ENCODE results near the gene ADCY5.

Gene ADCY5

DNA sequence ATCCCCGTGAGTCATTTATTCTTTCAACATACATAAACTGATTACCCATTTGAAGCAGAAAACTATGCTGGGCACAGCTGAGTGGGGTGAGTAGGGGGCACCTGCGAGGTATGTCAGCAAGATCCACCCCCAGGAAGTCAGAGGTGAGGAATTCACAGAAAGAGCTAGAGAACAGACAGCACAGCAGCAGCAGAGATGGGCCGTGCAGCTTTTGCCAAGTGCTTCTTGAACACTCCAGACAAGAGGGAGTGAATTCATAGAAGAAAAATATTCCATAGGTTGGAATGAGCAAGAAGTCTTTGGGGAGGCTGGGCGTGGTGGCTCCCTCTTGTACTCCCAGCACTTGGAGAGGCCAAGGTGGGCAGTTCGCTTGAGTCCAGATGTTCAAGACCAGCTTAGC is 9.4 kb upstream of the ADCY5 start:
- Histone ChIP-seq H3K36me3 (ENCODE audit: insufficient read depth, low read length) (no peaks in the 10 kb centered on the region), H3K4me1 (ENCODE audit: control insufficient read depth, insufficient read depth, low read length, unreplicated experiment) (no peaks in the 10 kb centered on the region), H3K27me3 (ENCODE audit: insufficient read depth, low read length) (peaks cover 75% of the 10 kb centered on the region), H3K4me3 (ENCODE audit: low read depth, low read length) (no peak overlapping the region), H3K27ac (ENCODE audit: low read depth, low read length) (no peak overlapping the region), H2AFZ (ENCODE audit: low read length, unreplicated experiment) (no peak overlapping the region), H3K79me2 (ENCODE audit: control insufficient read depth, insufficient read depth, low read length, unreplicated experiment) (no peaks in the 10 kb centered on the region)

DNA sequence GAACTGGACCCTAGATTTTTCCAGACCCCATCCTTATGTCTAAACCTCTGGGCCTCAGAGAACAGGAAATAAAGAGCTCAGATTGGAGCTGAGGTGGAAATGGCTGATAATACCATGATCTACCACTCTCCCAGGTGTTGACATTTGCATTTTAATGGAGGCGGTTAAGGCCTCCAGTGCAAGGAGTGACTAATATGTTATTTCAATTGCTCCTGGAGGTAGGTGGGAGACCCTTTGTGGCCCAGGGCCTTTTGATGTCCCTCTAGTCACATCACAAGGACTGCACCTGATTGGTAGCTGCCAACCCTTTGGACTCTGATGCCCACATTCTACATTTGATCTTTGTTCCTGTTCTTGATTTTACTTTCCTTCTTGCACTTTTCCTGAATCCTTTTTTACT is 9.0 kb upstream of the ADCY5 start:
- no peak overlapping the region for H3K27ac ChIP-seq (ENCODE audit: low read depth, low read length)
- H3K27me3 ChIP-seq (ENCODE audit: insufficient read depth, low read length): peaks cover 74% of the 10 kb centered on the region
- H2AFZ ChIP-seq (ENCODE audit: low read length, unreplicated experiment): no peak overlapping the region
- H3K4me1 ChIP-seq (ENCODE audit: control insufficient read depth, insufficient read depth, low read length, unreplicated experiment): no peaks in the 10 kb centered on the region
- H3K4me3 ChIP-seq (ENCODE audit: low read depth, low read length): no peak overlapping the region
- H3K79me2 ChIP-seq (ENCODE audit: control insufficient read depth, insufficient read depth, low read length, unreplicated experiment): no peaks in the 10 kb centered on the region
- H3K36me3 ChIP-seq (ENCODE audit: insufficient read depth, low read length): no peaks in the 10 kb centered on the region

DNA sequence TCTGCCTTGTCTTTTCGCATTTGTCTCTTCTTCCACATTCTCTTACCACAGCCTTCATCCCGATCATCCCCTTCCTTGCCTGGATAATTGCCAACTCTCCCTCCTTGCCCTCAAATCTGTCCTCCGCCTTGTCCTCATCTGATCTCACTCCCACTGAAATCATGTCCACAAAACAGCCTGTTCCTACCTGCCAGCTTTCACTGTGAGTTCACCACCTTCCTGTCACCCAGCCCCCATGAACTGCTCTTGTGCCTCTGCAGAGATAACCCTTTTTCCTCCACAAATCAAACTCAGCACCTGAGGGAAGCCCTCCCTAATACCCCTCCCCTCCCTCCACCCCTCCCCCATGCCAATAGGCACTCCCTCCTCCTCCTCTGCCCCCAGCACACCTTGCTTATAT is 4.8 kb upstream of the ADCY5 start:
- no peak overlapping the region for H3K27ac ChIP-seq (ENCODE audit: low read depth, low read length)
- no peak overlapping the region for H2AFZ ChIP-seq (ENCODE audit: low read length, unreplicated experiment)
- H3K79me2 ChIP-seq (ENCODE audit: control insufficient read depth, insufficient read depth, low read length, unreplicated experiment): no peaks in the 10 kb centered on the region
- H3K27me3 ChIP-seq (ENCODE audit: insufficient read depth, low read length): peaks cover 73% of the 10 kb centered on the region
- H3K4me1 ChIP-seq (ENCODE audit: control insufficient read depth, insufficient read depth, low read length, unreplicated experiment): no peaks in the 10 kb centered on the region
- no peaks in the 10 kb centered on the region for H3K36me3 ChIP-seq (ENCODE audit: insufficient read depth, low read length)
- no peak overlapping the region for H3K4me3 ChIP-seq (ENCODE audit: low read depth, low read length)

DNA sequence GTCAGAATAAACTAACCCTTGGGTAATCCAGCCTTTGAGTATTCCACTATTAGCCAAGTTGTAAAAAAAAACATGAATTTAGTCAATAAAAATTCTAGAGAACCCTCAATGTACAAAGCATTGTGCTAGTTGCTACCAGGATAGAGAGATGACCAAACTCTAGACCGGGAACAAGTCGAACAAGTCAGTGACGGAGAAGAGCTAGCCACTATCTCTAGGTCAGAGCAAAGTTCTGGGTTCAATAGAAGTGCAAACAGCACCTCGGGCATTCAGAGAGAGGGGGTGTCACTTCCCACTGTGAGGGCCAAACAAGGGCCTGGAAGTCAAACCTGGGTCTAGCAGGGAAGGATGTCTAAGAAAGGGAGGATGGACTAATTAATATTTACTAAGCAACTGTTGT is 2.3 kb upstream of the ADCY5 start:
- Histone ChIP-seq H3K27me3 (ENCODE audit: insufficient read depth, low read length) (peaks cover 79% of the 10 kb centered on the region), H3K79me2 (ENCODE audit: control insufficient read depth, insufficient read depth, low read length, unreplicated experiment) (no peaks in the 10 kb centered on the region)

DNA sequence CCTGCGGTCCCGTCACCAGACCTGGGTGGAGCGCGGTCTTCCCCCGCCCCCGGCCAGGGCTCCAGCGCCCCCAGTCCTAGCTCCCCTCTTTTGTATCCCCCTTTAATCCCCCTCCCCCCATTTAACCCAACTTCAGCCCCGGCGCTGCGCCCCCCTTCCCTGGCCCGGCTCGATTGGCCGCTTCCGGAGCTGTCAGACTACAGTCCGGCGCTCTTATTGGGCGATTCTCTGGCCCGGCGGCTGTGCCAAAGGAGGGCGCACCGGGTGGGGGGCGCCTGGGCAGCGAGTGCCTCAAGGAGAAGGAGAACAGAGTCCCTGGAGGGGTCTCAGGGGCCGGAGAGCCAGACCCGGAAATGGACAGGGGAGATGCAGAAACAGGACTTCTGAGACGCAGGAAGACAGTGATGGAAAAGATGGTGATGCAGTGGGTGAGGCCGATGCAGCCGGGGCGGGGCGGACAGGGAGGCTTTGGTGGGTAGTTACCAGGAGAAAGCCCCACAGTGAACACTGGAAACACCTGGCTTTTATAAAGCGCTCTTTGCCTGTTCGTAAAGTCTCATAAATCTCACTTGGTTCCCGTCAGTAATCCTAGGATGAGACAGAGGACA is 1.2 kb upstream of the ADCY5 start:
- Histone ChIP-seq H3K36me3 (ENCODE audit: insufficient read depth, low read length) (no peaks in the 10 kb centered on the region), H3K4me3 (ENCODE audit: low read depth, low read length) (peak overlapping the region; percentile 68), H3K27ac (ENCODE audit: low read depth, low read length) (no peak overlapping the region), H3K4me1 (ENCODE audit: control insufficient read depth, insufficient read depth, low read length, unreplicated experiment) (no peaks in the 10 kb centered on the region), H3K79me2 (ENCODE audit: control insufficient read depth, insufficient read depth, low read length, unreplicated experiment) (no peaks in the 10 kb centered on the region), H2AFZ (ENCODE audit: low read length, unreplicated experiment) (peak overlapping the region; percentile 40), H3K27me3 (ENCODE audit: insufficient read depth, low read length) (peaks cover 83% of the 10 kb centered on the region)

More for the DNA sequence above, 2.3 kb upstream of the ADCY5 start:
- Histone ChIP-seq H3K27ac (ENCODE audit: low read depth, low read length) (no peak overlapping the region), H3K4me3 (ENCODE audit: low read depth, low read length) (no peak overlapping the region), H3K4me1 (ENCODE audit: control insufficient read depth, insufficient read depth, low read length, unreplicated experiment) (no peaks in the 10 kb centered on the region), H2AFZ (ENCODE audit: low read length, unreplicated experiment) (no peak overlapping the region), H3K36me3 (ENCODE audit: insufficient read depth, low read length) (no peaks in the 10 kb centered on the region)

DNA sequence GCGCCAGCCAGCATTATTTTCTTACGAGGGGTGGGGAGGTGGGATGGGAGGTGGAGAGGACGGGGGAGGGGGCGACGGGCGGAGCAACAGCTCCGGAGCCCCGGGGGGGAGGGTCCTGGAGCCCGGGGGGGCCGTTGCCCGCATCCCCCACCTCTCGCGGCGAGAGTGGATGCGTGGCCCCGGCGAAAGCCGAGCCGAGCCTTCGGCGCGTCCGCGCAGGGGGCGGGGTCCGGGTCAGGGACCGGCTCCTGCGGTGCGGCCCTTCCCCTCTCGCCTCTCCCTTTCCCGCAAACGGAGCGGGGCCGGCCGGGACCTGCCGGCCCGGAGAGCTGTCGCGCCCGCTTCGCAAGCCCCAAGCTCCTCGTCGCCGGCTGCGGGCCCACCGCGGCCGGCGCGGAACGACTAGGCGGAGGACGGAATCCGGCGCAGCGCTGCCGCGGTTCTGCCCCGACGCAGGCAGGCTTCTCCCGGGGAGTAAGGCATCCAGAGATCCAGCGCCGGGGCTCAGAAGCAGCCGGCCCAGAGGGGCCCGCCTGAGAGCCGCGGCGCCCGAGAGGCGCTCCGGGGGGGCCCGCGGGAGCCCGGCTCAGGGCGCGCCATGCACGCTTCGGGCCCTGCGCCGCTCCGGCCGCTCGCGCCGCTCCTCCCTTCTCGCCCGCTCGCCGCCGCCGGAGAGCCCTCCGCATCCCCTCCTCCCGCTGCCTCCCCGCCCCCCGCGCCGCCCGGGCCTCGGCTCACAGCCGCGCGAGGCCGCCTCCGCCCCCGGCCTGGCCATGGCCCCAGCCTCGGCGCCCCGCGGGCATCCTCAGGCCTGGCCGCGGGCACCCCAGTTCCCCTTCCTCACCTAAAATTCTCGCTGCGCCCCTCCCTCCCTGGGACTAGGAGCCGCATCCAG is 459 bp upstream of the ADCY5 start:
- no peaks in the 10 kb centered on the region for H3K4me1 ChIP-seq (ENCODE audit: control insufficient read depth, insufficient read depth, low read length, unreplicated experiment)
- H2AFZ ChIP-seq (ENCODE audit: low read length, unreplicated experiment): peak overlapping the region; percentile 40
- no peak overlapping the region for H3K27ac ChIP-seq (ENCODE audit: low read depth, low read length)
- H3K36me3 ChIP-seq (ENCODE audit: insufficient read depth, low read length): no peaks in the 10 kb centered on the region
- peak overlapping the region; percentile 68 for H3K4me3 ChIP-seq (ENCODE audit: low read depth, low read length)
- peaks cover 85% of the 10 kb centered on the region for H3K27me3 ChIP-seq (ENCODE audit: insufficient read depth, low read length)
- H3K79me2 ChIP-seq (ENCODE audit: control insufficient read depth, insufficient read depth, low read length, unreplicated experiment): no peaks in the 10 kb centered on the region

DNA sequence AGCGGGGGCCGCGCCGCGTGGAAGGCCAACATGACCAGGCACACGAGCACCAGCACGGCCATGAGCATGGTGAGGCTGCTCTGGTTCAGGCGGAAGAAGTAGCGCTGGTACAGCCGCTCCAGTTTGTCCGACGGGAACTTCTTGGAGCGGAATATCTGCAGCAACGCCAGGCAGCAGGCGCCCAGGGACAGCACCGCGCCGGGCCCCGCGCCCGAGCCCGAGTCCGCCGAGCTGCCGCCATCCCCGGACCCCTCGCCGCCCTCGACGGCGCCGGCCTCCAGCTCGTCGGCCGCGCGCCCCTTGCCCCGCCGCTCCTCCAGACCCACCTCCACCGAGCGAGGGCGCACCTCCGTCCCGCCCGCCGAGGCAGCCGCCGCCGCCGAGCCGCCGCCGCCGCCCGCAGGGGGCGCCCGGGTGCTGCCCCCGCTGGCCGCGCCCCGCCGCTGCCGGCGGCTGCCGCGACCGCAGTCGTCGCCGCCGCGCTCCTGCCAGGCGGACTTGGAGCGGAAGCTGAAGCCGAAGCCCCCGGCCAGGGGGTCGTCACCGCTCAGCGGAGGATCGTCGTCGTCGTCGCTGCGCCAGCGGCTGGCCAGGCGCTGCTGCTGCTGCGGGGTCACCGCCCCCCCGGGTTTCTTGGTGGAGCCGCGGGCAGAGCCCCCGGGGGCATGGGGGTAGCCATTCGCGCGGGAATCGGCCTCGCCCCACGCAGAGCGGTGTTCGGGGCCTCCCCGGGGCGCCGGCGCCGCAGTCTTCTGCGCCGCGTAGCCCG is 957 bp downstream of the ADCY5 start:
- Histone ChIP-seq H3K27me3 (ENCODE audit: insufficient read depth, low read length) (peaks cover 85% of the 10 kb centered on the region), H3K79me2 (ENCODE audit: control insufficient read depth, insufficient read depth, low read length, unreplicated experiment) (no peaks in the 10 kb centered on the region), H3K27ac (ENCODE audit: low read depth, low read length) (no peak overlapping the region), H3K4me1 (ENCODE audit: control insufficient read depth, insufficient read depth, low read length, unreplicated experiment) (no peaks in the 10 kb centered on the region), H3K36me3 (ENCODE audit: insufficient read depth, low read length) (no peaks in the 10 kb centered on the region), H2AFZ (ENCODE audit: low read length, unreplicated experiment) (no peak overlapping the region), H3K4me3 (ENCODE audit: low read depth, low read length) (0 out of 2 replicates have a peak overlapping the region, but pooled peaks have one; percentile 68)

DNA sequence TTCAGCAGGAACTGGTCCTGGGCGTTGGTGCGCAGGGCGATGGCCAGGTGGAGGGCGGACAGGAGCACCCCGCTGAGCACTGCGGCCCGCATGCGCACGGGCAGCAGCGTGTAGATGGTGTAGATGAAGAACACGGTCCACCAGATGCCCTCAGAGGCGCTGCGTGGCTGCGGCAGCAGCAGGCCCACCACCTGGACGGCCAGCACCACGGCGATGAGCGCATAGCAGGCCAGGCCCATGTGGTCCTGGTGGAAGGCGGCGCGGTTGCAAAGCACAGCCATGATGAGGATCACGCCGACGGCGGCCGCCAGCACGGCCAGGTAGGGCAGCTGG is 1.5 kb downstream of the ADCY5 start:
- H3K79me2 ChIP-seq (ENCODE audit: control insufficient read depth, insufficient read depth, low read length, unreplicated experiment): no peaks in the 10 kb centered on the region
- H2AFZ ChIP-seq (ENCODE audit: low read length, unreplicated experiment): no peak overlapping the region
- peaks cover 90% of the 10 kb centered on the region for H3K27me3 ChIP-seq (ENCODE audit: insufficient read depth, low read length)
- H3K27ac ChIP-seq (ENCODE audit: low read depth, low read length): no peak overlapping the region
- no peak overlapping the region for H3K4me3 ChIP-seq (ENCODE audit: low read depth, low read length)
- no peaks in the 10 kb centered on the region for H3K4me1 ChIP-seq (ENCODE audit: control insufficient read depth, insufficient read depth, low read length, unreplicated experiment)
- no peaks in the 10 kb centered on the region for H3K36me3 ChIP-seq (ENCODE audit: insufficient read depth, low read length)

DNA sequence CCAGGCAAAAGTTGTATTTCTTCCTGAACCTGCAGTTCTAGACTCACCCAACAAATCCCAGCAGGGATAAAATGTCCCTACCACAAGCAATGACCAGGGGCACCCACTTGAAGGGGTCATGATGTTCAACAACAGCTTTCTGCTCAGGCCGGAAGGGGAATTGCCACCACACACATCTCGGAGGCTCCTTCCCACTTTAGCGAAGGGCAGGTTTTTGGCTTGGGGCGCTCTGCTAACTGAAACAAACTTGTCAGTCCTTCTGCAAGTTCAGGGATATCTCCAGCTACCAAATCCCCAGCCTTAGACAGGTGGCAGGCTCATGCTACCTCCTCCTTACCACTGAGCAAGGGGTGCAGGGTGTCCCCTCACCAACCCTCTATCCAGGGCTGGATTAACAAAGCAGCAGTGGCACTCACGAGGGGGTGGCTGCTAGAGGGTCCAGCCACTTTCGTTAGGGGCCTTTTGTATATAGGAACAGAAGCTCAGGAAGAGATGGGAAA is 2.2 kb downstream of the ADCY5 start:
- peaks cover 92% of the 10 kb centered on the region for H3K27me3 ChIP-seq (ENCODE audit: insufficient read depth, low read length)
- H3K4me1 ChIP-seq (ENCODE audit: control insufficient read depth, insufficient read depth, low read length, unreplicated experiment): no peaks in the 10 kb centered on the region
- no peak overlapping the region for H3K27ac ChIP-seq (ENCODE audit: low read depth, low read length)

DNA sequence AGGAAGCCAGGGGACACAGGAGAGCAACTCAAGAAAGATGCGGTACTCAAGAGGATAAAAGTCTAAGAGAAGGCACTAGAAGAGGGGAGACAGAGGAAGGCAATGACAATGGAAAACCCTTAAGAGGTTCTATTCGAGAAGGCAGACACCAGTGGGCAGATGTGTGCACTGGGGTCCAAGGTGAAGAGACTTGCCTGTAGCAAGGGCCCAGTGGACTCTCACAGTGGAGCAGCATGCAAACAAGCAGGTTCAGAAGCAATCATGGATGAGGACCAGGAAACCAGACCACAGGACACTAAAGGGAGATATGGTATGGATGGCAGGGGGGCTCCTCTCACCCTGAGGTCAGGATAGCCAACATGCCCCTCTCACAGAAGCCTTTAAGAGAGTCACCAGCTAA is 2.7 kb downstream of the ADCY5 start:
- no peaks in the 10 kb centered on the region for H3K4me1 ChIP-seq (ENCODE audit: control insufficient read depth, insufficient read depth, low read length, unreplicated experiment)
- H3K79me2 ChIP-seq (ENCODE audit: control insufficient read depth, insufficient read depth, low read length, unreplicated experiment): no peaks in the 10 kb centered on the region
- no peak overlapping the region for H2AFZ ChIP-seq (ENCODE audit: low read length, unreplicated experiment)
- peaks cover 92% of the 10 kb centered on the region for H3K27me3 ChIP-seq (ENCODE audit: insufficient read depth, low read length)
- no peaks in the 10 kb centered on the region for H3K36me3 ChIP-seq (ENCODE audit: insufficient read depth, low read length)
- no peak overlapping the region for H3K27ac ChIP-seq (ENCODE audit: low read depth, low read length)
- no peak overlapping the region for H3K4me3 ChIP-seq (ENCODE audit: low read depth, low read length)

More for the DNA sequence above, 2.2 kb downstream of the ADCY5 start:
- no peak overlapping the region for H3K4me3 ChIP-seq (ENCODE audit: low read depth, low read length)
- no peaks in the 10 kb centered on the region for H3K79me2 ChIP-seq (ENCODE audit: control insufficient read depth, insufficient read depth, low read length, unreplicated experiment)
- no peaks in the 10 kb centered on the region for H3K36me3 ChIP-seq (ENCODE audit: insufficient read depth, low read length)
- H2AFZ ChIP-seq (ENCODE audit: low read length, unreplicated experiment): no peak overlapping the region

Data from ACC112 (cell line).